SU-DHL-6 (cell line): ENCODE data around the gene EEF1E1.
"Not testable (repeated sequence)": the region's sequence is repeated elsewhere in the genome, so short reads cannot be mapped to it uniquely, and the experiment has no call there.

Experiments
- H2AFZ ChIP-seq: fragments of 200-600 bp; sonication (generic); 2 replicates; pipeline ENCODE4 v1.6.1; 2014; ENCODE audit warnings: low read depth, mild to moderate bottlenecking, moderate library complexity, mixed read lengths, antibody characterized with exemption, low read length; ENCODE audit not compliant: severe bottlenecking
- H3F3A ChIP-seq: fragments of 200-600 bp; shearing (Covaris generic); 2 replicates; pipeline ENCODE4 v1.6.0; 2016; ENCODE audit warnings: antibody characterized with exemption, mild to moderate bottlenecking; ENCODE audit not compliant: insufficient read depth
- H3K27ac ChIP-seq: fragments of 200-600 bp; sonication (generic); 2 replicates; pipeline ENCODE4 v1.5.1; 2016; ENCODE audit warnings: low read depth, mild to moderate bottlenecking, low read length, moderate library complexity, mixed read lengths
- H3K27me3 ChIP-seq: fragments of 200-600 bp; sonication (generic), shearing (Covaris generic); 2 replicates; pipeline ENCODE4 v1.6.0; 2014; ENCODE audit warnings: mild to moderate bottlenecking, low read length
- H3K36me3 ChIP-seq: fragments of 200-600 bp; sonication (generic); 2 replicates; pipeline ENCODE4 v1.6.1; 2014; ENCODE audit warnings: mild to moderate bottlenecking, low read length, mixed read lengths
- H3K4me2 ChIP-seq: fragments of 300-600, 200-600 bp; shearing (Covaris generic), sonication (generic); 2 replicates; pipeline ENCODE4 v1.6.0; 2014; ENCODE audit warnings: low read length, low read depth, mild to moderate bottlenecking; ENCODE audit not compliant: poor library complexity, severe bottlenecking
- H3K4me3 ChIP-seq: fragments of 200-600 bp; sonication (generic); 2 replicates; pipeline ENCODE4 v1.5.1; 2014; ENCODE audit warnings: antibody characterized with exemption, low read length, mild to moderate bottlenecking, mixed read lengths; ENCODE audit not compliant: insufficient read depth, poor library complexity, severe bottlenecking
- H3K79me2 ChIP-seq: fragments of 200-600 bp; sonication (generic); 2 replicates; pipeline ENCODE4 v1.6.1; 2014; ENCODE audit warnings: mild to moderate bottlenecking, low read length, moderate library complexity; ENCODE audit not compliant: insufficient read depth
- H3K9ac ChIP-seq: fragments of 200-600 bp; sonication (generic); 2 replicates; pipeline ENCODE4 v1.7.0; 2014; ENCODE audit warnings: mild to moderate bottlenecking, low read length
- H3K9me2 ChIP-seq: fragments of 200-600 bp; sonication (generic); replicated peaks from 2 replicates; pipeline ENCODE4 v1.6.1; 2014; ENCODE audit warnings: low read length; ENCODE audit not compliant: insufficient read depth
- H3K9me3 ChIP-seq: fragments of 200-600 bp; sonication (generic); 2 replicates; pipeline ENCODE4 v1.6.1; 2014; ENCODE audit warnings: low read length, mixed read lengths; ENCODE audit not compliant: insufficient read depth
- H4K20me1 ChIP-seq: fragments of 200-600 bp; sonication (generic); 2 replicates; pipeline ENCODE4 v1.6.1; 2014; ENCODE audit warnings: low read depth, mild to moderate bottlenecking, antibody characterized with exemption, low read length, moderate library complexity, mixed read lengths
- CTCF ChIP-seq: fragments of 200-600 bp; sonication (generic); IDR thresholded peaks from one replicate; pipeline ENCODE4 v1.5.1; 2017; ENCODE audit warnings: antibody characterized with exemption, mild to moderate bottlenecking, low read length, moderate library complexity; ENCODE audit not compliant: insufficient read depth, poor library complexity, severe bottlenecking
- EZH2phosphoT487 ChIP-seq: fragments of 200-600 bp; sonication (generic), shearing (Covaris generic); conservative IDR thresholded peaks from 2 replicates; pipeline ENCODE4 v1.6.1; 2018; ENCODE audit warnings: mild to moderate bottlenecking, antibody characterized with exemption, low read length, moderate library complexity, mixed read lengths

Gene EEF1E1

DNA sequence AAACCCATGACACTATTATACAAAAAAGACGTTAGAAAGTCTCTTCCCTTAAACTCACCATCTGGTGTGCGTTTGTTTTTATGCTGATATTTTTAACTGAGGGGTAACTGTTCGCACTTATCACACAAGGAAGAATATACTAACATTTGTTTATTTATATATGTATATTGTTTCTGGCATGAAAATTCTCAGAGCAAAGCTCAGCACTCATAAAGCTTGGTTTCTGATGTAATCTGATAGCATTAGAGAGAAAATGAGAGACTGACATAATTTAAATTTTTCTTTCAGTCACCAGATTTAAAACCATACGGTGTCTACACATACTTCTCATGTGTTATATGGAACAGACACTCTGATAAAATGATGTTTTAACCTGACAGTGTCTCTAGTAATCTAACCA is 45.1 kb downstream of the EEF1E1 start:
- H3K79me2 ChIP-seq = peaks cover 37% of the 10 kb centered on the region
- TF ChIP-seq CTCF (no peak), EZH2phosphoT487 (no peak)
- no peak overlapping the region for H2AFZ ChIP-seq
- peaks cover 43% of the 10 kb centered on the region for H3K36me3 ChIP-seq
- H3F3A ChIP-seq = peaks cover 5% of the 10 kb centered on the region
- no peak overlapping the region for H3K9ac ChIP-seq
- H3K27me3 ChIP-seq = no peaks in the 10 kb centered on the region
- H3K4me2 ChIP-seq = no peak overlapping the region
- H3K27ac ChIP-seq = no peak overlapping the region
- no peak overlapping the region for H3K4me3 ChIP-seq
- H3K9me3 ChIP-seq = no peaks in the 10 kb centered on the region
- no peaks in the 10 kb centered on the region for H4K20me1 ChIP-seq
- H3K9me2 ChIP-seq = no peaks in the 10 kb centered on the region

DNA sequence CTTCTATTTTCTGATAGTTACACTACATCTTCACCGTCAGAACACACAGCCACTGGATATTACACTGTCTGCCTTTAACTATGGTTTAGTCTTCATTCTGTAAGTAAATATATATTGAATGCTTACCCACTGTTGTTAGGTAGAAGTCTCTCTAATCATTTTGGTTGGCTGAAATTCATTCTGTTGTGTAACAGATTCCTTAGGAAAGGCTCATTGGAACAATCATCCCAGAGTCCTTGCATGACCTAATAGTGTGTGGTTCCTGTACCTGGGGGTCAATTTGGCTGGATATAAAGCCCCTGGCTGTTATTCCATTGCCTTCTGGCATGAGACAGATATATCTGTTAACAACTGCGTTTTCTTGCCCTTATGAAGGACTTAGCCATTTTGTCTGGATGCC is 48.1 kb downstream of the EEF1E1 start:
- Histone ChIP-seq H3F3A (no peaks in the 10 kb centered on the region; the same call in none of the 2 replicates), H4K20me1 (no peaks in the 10 kb centered on the region), H3K4me2 (no peak overlapping the region), H3K27me3 (no peaks in the 10 kb centered on the region), H2AFZ (no peak overlapping the region), H3K9ac (no peak overlapping the region), H3K9me3 (no peaks in the 10 kb centered on the region), H3K4me3 (no peak overlapping the region), H3K27ac (no peak overlapping the region), H3K9me2 (no peaks in the 10 kb centered on the region), H3K36me3 (peaks cover 28% of the 10 kb centered on the region), H3K79me2 (peaks cover 37% of the 10 kb centered on the region)
- TF ChIP-seq EZH2phosphoT487 (no peak), CTCF (no peak)

DNA sequence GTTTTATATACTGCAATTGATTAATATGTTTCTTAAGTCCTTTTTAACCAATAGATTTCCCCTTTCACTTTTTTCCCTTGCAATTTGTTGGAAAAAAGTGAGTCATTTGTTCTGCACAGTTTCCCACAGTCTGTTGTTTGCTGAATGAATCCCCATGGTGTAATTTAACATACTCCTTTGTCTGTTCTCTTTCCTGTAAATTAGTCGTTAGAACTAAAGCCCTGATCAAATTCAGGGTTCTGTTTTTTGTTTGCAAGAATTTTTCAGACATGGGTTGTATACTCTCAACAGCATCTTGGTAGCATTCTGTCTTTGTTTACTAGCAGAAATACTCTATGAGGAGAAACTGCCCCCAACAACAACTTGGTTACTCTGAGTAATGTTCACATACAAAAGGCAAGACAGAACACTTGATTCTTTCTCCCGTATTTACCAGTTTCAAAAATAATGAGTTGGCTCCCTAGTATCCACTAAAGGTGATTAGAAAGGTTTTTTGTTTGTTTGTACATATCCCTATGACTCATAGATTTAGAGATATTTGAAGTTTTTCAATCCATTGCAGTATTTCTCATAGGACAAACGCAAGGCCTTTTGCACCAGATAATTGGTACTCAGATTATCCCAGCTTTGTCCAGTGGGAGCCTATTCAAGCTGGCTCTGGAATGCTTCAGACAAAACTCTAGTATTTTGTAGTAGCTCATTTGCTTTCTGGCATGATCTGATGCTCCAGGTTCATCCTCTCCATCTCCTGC is 54.6 kb downstream of the EEF1E1 start:
- Histone ChIP-seq H3K9ac (no peak overlapping the region), H3K27me3 (no peaks in the 10 kb centered on the region), H3K79me2 (peaks cover 13% of the 10 kb centered on the region), H3K9me3 (no peaks in the 10 kb centered on the region), H3K4me3 (no peak overlapping the region), H2AFZ (no peak overlapping the region), H3K9me2 (no peaks in the 10 kb centered on the region), H3K4me2 (no peak overlapping the region), H3F3A (no peaks in the 10 kb centered on the region), H3K36me3 (0 out of 2 replicates have a peak, but pooled peaks cover 7% of the 10 kb centered on the region), H3K27ac (no peak overlapping the region), H4K20me1 (no peaks in the 10 kb centered on the region)
- no peak for TF ChIP-seq EZH2phosphoT487
- TF ChIP-seq CTCF = no peak

GRCh38 chr6:8045769-8046168 is 56.6 kb downstream of the EEF1E1 start:
- peaks cover 13% of the 10 kb centered on the region for H3K79me2 ChIP-seq
- not testable (repeated sequence) for H3F3A ChIP-seq, H4K20me1 ChIP-seq, H3K27ac ChIP-seq, H3K9ac ChIP-seq, H2AFZ ChIP-seq, H3K4me3 ChIP-seq, H3K9me2 ChIP-seq, H3K9me3 ChIP-seq, H3K27me3 ChIP-seq, H3K4me2 ChIP-seq
- peaks cover 11% of the 10 kb centered on the region; the same call in 1 of the 2 replicates for H3K36me3 ChIP-seq
